ENCODE measurements around the gene ADGRG1. TPM values are rescaled to one million over a fixed set of nuclear protein-coding genes. Genes with fewer than 3 reads are reported as not detected.

ADGRG1 gene
- total and polyA plus RNA-seq, 2 experiments from 2014 or later: 45.9 to 58.0 TPM

- 74% methylated on average over 12 of the region's 12 CpGs for WGBS (ENCODE audit: low lambda C conversion rate, missing lambda C conversion rate)
- Histone ChIP-seq H2AFZ (no peak overlapping the region), H3K9me2 (replicated peaks; ENCODE audit: insufficient read depth) (no peaks in the 10 kb centered on the region), H3K27ac (no peak overlapping the region), H3K4me2 (no peak overlapping the region), H3K27me3 (no peaks in the 10 kb centered on the region), H3K4me1 (ENCODE audit: insufficient read depth) (peaks cover 14% of the 10 kb centered on the region), H3K36me3 (replicated peaks; ENCODE audit: insufficient read depth, low read depth) (no peaks in the 10 kb centered on the region), H3K79me2 (peaks cover 14% of the 10 kb centered on the region), H3K9me3 (ENCODE audit: low read depth) (no peaks in the 10 kb centered on the region), H3K4me3 (no peak overlapping the region), H4K20me1 (ENCODE audit: insufficient read depth, poor library complexity, severe bottlenecking) (no peaks in the 10 kb centered on the region)
- TF ChIP-seq, protein P1, sequence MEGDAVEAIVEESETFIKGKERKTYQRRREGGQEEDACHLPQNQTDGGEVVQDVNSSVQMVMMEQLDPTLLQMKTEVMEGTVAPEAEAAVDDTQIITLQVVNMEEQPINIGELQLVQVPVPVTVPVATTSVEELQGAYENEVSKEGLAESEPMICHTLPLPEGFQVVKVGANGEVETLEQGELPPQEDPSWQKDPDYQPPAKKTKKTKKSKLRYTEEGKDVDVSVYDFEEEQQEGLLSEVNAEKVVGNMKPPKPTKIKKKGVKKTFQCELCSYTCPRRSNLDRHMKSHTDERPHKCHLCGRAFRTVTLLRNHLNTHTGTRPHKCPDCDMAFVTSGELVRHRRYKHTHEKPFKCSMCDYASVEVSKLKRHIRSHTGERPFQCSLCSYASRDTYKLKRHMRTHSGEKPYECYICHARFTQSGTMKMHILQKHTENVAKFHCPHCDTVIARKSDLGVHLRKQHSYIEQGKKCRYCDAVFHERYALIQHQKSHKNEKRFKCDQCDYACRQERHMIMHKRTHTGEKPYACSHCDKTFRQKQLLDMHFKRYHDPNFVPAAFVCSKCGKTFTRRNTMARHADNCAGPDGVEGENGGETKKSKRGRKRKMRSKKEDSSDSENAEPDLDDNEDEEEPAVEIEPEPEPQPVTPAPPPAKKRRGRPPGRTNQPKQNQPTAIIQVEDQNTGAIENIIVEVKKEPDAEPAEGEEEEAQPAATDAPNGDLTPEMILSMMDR (IDR thresholded peaks at IDR 0.05; ENCODE audit: poor library complexity): no peak
- no peak for TF ChIP-seq EZH2 (IDR thresholded peaks at IDR 0.05; ENCODE audit: borderline replicate concordance)
- DNase-seq (ENCODE audit: low spot score): no peak
These were observed 18.7 kb upstream of the ADGRG1 start for GRCh38 chr16:57609541-57610401.

GRCh38 chr16:57610611-57611010 lies 17.8 kb upstream of the ADGRG1 start:
- H3K4me1 ChIP-seq (ENCODE audit: insufficient read depth): peaks cover 14% of the 10 kb centered on the region
- H3K9me2 ChIP-seq (replicated peaks; ENCODE audit: insufficient read depth): no peaks in the 10 kb centered on the region
- no peak overlapping the region for H2AFZ ChIP-seq
- 75% methylated on average over 4 of the region's 4 CpGs for WGBS (ENCODE audit: low lambda C conversion rate, missing lambda C conversion rate)
- H3K27ac ChIP-seq: peak overlapping the region; percentile 45
- H3K4me2 ChIP-seq: no peak overlapping the region
- DNase-seq (ENCODE audit: low spot score): no peak
- H4K20me1 ChIP-seq (ENCODE audit: insufficient read depth, poor library complexity, severe bottlenecking): no peaks in the 10 kb centered on the region
- H3K36me3 ChIP-seq (replicated peaks; ENCODE audit: insufficient read depth, low read depth): no peaks in the 10 kb centered on the region
- H3K27me3 ChIP-seq: no peaks in the 10 kb centered on the region
- no peaks in the 10 kb centered on the region for H3K9me3 ChIP-seq (ENCODE audit: low read depth)
- no peak for TF ChIP-seq EZH2 (IDR thresholded peaks at IDR 0.05; ENCODE audit: borderline replicate concordance)
- no peak for TF ChIP-seq EZH2phosphoT487 (IDR thresholded peaks at IDR 0.05; ENCODE audit: low read depth, severe bottlenecking, unreplicated experiment)
- H3K79me2 ChIP-seq: peaks cover 6% of the 10 kb centered on the region
- no peak overlapping the region for H3K4me3 ChIP-seq

GRCh38 chr16:57611181-57611580 lies 17.2 kb upstream of the ADGRG1 start:
- Histone ChIP-seq H2AFZ (no peak overlapping the region), H3K4me1 (ENCODE audit: insufficient read depth) (peaks cover 14% of the 10 kb centered on the region), H3K9me2 (replicated peaks; ENCODE audit: insufficient read depth) (no peaks in the 10 kb centered on the region), H3K27ac (peak overlapping the region; percentile 68), H3K79me2 (peaks cover under 1% of the 10 kb centered on the region), H4K20me1 (ENCODE audit: insufficient read depth, poor library complexity, severe bottlenecking) (no peaks in the 10 kb centered on the region), H3K4me2 (no peak overlapping the region), H3K36me3 (replicated peaks; ENCODE audit: insufficient read depth, low read depth) (no peaks in the 10 kb centered on the region), H3K9me3 (ENCODE audit: low read depth) (no peaks in the 10 kb centered on the region), H3K27me3 (no peaks in the 10 kb centered on the region), H3K4me3 (no peak overlapping the region)
- TF ChIP-seq, protein P1 (IDR thresholded peaks at IDR 0.05; ENCODE audit: poor library complexity): no peak
- no peak for TF ChIP-seq EZH2 (IDR thresholded peaks at IDR 0.05; ENCODE audit: borderline replicate concordance)
- TF ChIP-seq EZH2phosphoT487 (IDR thresholded peaks at IDR 0.05; ENCODE audit: low read depth, severe bottlenecking, unreplicated experiment): no peak
- DNase-seq (ENCODE audit: low spot score): peak; percentile 18
- WGBS (ENCODE audit: low lambda C conversion rate, missing lambda C conversion rate): 71% methylated on average over 3 of the region's 3 CpGs

DNA sequence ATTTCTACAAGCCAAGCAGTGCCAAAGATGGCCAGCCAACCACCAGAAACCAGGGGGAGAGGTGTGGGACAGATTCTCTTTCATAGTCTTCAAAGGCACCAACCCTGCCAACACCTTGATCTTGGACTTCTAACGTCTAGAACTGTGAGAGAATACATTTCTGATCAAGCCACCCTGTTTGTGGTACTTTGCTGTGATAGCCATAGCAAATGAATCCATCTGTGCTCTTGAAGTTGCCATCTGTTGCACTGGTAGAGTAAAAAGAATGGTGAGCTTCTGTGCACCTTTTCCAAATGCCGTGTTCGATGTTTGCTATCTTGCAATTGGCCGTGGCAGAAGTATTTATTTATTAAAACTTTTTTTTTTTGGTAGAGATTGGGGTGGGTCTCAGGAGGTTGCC lies 16.7 kb upstream of the ADGRG1 start:
- H3K9me2 ChIP-seq (replicated peaks; ENCODE audit: insufficient read depth): no peaks in the 10 kb centered on the region
- 83% methylated on average over 4 of the region's 4 CpGs for WGBS (ENCODE audit: low lambda C conversion rate, missing lambda C conversion rate)
- H4K20me1 ChIP-seq (ENCODE audit: insufficient read depth, poor library complexity, severe bottlenecking): no peaks in the 10 kb centered on the region
- no peak overlapping the region for H3K4me3 ChIP-seq
- H3K4me1 ChIP-seq (ENCODE audit: insufficient read depth): peaks cover 12% of the 10 kb centered on the region
- no peaks in the 10 kb centered on the region for H3K36me3 ChIP-seq (replicated peaks; ENCODE audit: insufficient read depth, low read depth)
- no peaks in the 10 kb centered on the region for H3K27me3 ChIP-seq
- no peak for DNase-seq (ENCODE audit: low spot score)
- TF ChIP-seq EZH2phosphoT487 (IDR thresholded peaks at IDR 0.05; ENCODE audit: low read depth, severe bottlenecking, unreplicated experiment) (no peak), EZH2 (IDR thresholded peaks at IDR 0.05; ENCODE audit: borderline replicate concordance) (no peak)
- TF ChIP-seq, protein P1 (IDR thresholded peaks at IDR 0.05; ENCODE audit: poor library complexity): no peak
- peak overlapping the region; percentile 68 for H3K27ac ChIP-seq
- no peaks in the 10 kb centered on the region for H3K9me3 ChIP-seq (ENCODE audit: low read depth)
- no peak overlapping the region for H3K4me2 ChIP-seq
- H3K79me2 ChIP-seq: no peaks in the 10 kb centered on the region
- H2AFZ ChIP-seq: no peak overlapping the region
